ENCODE data around the gene ASNS. TPM values are rescaled to one million over a fixed set of nuclear protein-coding genes. Genes with fewer than 3 reads are reported as not detected.
"Not testable (repeated sequence)": the region's sequence is repeated elsewhere in the genome, so short reads cannot be mapped to it uniquely, and the experiment has no call there.

The ASNS gene
- total and polyA plus RNA-seq, 8 donors, result 4.7 to 52.5 (median 24.5) TPM

GRCh38 chr7:97859606-97860204 lies 12.5 kb downstream of the ASNS start:
- intact Hi-C loops (cut with DNase I; ENCODE audit: low total_unique reads), result no loop called here
- DNase-seq, result no peak
- no peaks in the 10 kb centered on the region for H3K9me3 ChIP-seq
- H3K27me3 ChIP-seq, result no peaks in the 10 kb centered on the region
- no peak overlapping the region for H3K27ac ChIP-seq
- H3K36me3 ChIP-seq, result peaks cover 0 to 56% (median 48%) of the 10 kb centered on the region in 4 donors
- H3K4me3 ChIP-seq, result no peak overlapping the region
- TF ChIP-seq EP300 (IDR thresholded peaks at IDR 0.05), result no peak
- TF ChIP-seq POLR2AphosphoS5 (IDR thresholded peaks at IDR 0.05), result no peak
- TF ChIP-seq CTCF (IDR thresholded peaks at IDR 0.05), result no peak
- no peak for TF ChIP-seq POLR2A (IDR thresholded peaks at IDR 0.05)
- no peaks in the 10 kb centered on the region for H3K4me1 ChIP-seq
- 86 to 98% (median 92%) methylated on average over 4 of the region's 4 CpGs for WGBS, 5 donors

GRCh38 chr7:97858221-97858620 lies 14.0 kb downstream of the ASNS start:
- no peak overlapping the region for H3K27ac ChIP-seq
- H3K4me1 ChIP-seq, result no peaks in the 10 kb centered on the region
- H3K36me3 ChIP-seq, result peaks cover 0 to 62% (median 53%) of the 10 kb centered on the region in 4 donors
- no peak overlapping the region for H3K4me3 ChIP-seq
- WGBS, 5 donors, result 90 to 96% (median 94%) methylated on average over 2 of the region's 2 CpGs
- TF ChIP-seq POLR2A (IDR thresholded peaks at IDR 0.05), result no peak
- intact Hi-C loops (cut with DNase I; ENCODE audit: low total_unique reads), result no loop called here
- no peaks in the 10 kb centered on the region for H3K27me3 ChIP-seq
- DNase-seq, result no peak
- H3K9me3 ChIP-seq, result no peaks in the 10 kb centered on the region

GRCh38 chr7:97857544-97857943 lies 14.7 kb downstream of the ASNS start:
- H3K9me3 ChIP-seq, result no peaks in the 10 kb centered on the region
- H3K4me3 ChIP-seq, result no peak overlapping the region
- no peaks in the 10 kb centered on the region for H3K4me1 ChIP-seq
- intact Hi-C loops (cut with DNase I; ENCODE audit: low total_unique reads), result no loop called here
- DNase-seq, result no peak
- no peak overlapping the region for H3K27ac ChIP-seq
- no peaks in the 10 kb centered on the region for H3K27me3 ChIP-seq
- TF ChIP-seq POLR2AphosphoS5 (IDR thresholded peaks at IDR 0.05) (no peak), POLR2A (IDR thresholded peaks at IDR 0.05) (no peak), EP300 (IDR thresholded peaks at IDR 0.05) (no peak), CTCF (IDR thresholded peaks at IDR 0.05) (no peak)
- 68 to 93% (median 84%) methylated on average over 5 of the region's 5 CpGs for WGBS, 5 donors
- peaks cover 0 to 65% (median 59%) of the 10 kb centered on the region in 4 donors for H3K36me3 ChIP-seq

- TF ChIP-seq POLR2AphosphoS5 (IDR thresholded peaks at IDR 0.05), result no peak
- no peak for TF ChIP-seq CTCF (IDR thresholded peaks at IDR 0.05)
- no peak for TF ChIP-seq POLR2A (IDR thresholded peaks at IDR 0.05)
- TF ChIP-seq EP300 (IDR thresholded peaks at IDR 0.05), result no peak
- WGBS, 5 donors, result 54 to 89% (median 76%) methylated on average over 2 of the region's 2 CpGs
- H3K4me3 ChIP-seq, result no peak overlapping the region
- H3K9me3 ChIP-seq, result no peaks in the 10 kb centered on the region
- H3K27ac ChIP-seq, result peak overlapping the region in 2 of 5 donors; percentile 14 to 73
- no peaks in the 10 kb centered on the region for H3K27me3 ChIP-seq
- DNase-seq, result peak in 1 of 2 donors; percentile 3
- H3K4me1 ChIP-seq, result no peaks in the 10 kb centered on the region
- intact Hi-C loops (cut with DNase I; ENCODE audit: low total_unique reads), result no loop called here
- peaks cover 0 to 54% (median 50%) of the 10 kb centered on the region in 4 donors for H3K36me3 ChIP-seq
These were observed 20.5 kb downstream of the ASNS start for GRCh38 chr7:97851683-97852082.

- DNase-seq; H3K4me1 ChIP-seq; intact Hi-C loops (cut with DNase I; ENCODE audit: low total_unique reads); H3K4me3 ChIP-seq; H3K9me3 ChIP-seq; H3K27ac ChIP-seq; H3K27me3 ChIP-seq: not testable (repeated sequence)
- H3K36me3 ChIP-seq, result peaks cover 0 to 43% (median 41%) of the 10 kb centered on the region in 4 donors
- WGBS, 5 donors, result 80 to 100% (median 90%) methylated on average over 2 to 3 of the region's 4 CpGs
These were observed 21.8 kb downstream of the ASNS start for GRCh38 chr7:97850262-97851031.
